SK-N-SH treated with all-trans-retinoic acid at 6 μM for 48 hours (cell line): ENCODE measurements around the gene R3HDM4.

Experiments
- BACH2 ChIP-seq: fragments of 250-450 bp; sonication (Bioruptor Pico); IDR thresholded peaks from 2 replicates; pipeline ENCODE4 v1.9.0; 2021; ENCODE audit warnings: mild to moderate bottlenecking, borderline replicate concordance
- ZFP3 ChIP-seq: fragments of 250-450 bp; sonication (Bioruptor Pico); IDR thresholded peaks from 2 replicates; pipeline ENCODE4 v1.5.0; 2020; ENCODE audit warnings: mild to moderate bottlenecking, moderate library complexity
- ZNF8 ChIP-seq: fragments of 450-650 bp; formaldehyde crosslinking; IDR thresholded peaks from 2 replicates; pipeline ENCODE4 v1.5.0; 2020; ENCODE audit warnings: mild to moderate bottlenecking, moderate library complexity

DNA sequence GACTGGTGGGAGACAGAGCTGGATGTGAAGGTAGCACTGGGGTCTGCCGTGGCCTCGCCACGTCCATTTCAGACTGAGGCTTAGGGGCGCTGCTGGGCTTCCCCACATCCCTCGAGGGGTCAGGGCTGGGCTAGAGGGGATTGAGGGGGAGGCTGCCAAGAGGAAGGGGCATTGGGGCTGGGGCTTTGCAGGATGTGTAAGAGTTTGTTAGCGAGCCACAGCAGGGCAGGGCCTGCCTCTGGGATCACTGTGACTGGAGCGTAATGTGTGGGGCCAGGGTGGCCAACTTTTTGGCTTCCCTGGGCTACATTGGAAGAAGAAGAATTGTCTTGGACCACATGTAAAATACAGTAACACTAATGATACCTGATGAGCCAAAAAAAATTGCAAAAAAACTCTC is 26.9 kb upstream of the R3HDM4 start:
- no peak for TF ChIP-seq ZNF8
- TF ChIP-seq ZFP3 (CRISPR knock-in tag) = peak; percentile 100
- TF ChIP-seq BACH2 (CRISPR knock-in tag) = no peak
